ENCODE results near the gene FAM83F.

Gene FAM83F

DNA sequence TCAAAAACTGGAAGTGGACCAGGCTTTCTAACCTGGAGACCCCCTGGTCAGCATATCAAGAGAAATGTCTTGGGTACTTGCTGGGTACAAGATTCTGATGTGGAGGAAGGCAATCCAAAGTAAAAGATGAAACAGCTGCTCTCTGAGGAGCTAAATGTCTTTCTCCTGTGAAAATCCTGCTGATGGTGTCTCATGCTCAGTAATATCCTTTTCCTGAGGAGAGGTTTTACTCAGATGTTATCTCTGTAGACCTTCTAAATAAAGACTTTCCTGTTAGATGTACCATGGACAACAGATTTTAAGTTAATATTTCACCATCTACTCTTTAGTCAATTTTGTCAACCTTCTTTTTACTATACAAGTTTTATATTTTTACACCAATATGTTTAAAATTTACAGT lies 62.9 kb downstream of the FAM83F start:
- Mint-ChIP-seq H3K36me3 (peaks cover 3% of the 10 kb centered on the region), H3K9me3 (ENCODE audit: low read depth) (no peaks in the 10 kb centered on the region), H3K27ac (peak overlapping the region; percentile 96), H3K27me3 (no peaks in the 10 kb centered on the region), H3K4me3 (peak overlapping the region; percentile 59), H3K4me1 (ENCODE audit: low read depth) (peaks cover 78% of the 10 kb centered on the region)

DNA sequence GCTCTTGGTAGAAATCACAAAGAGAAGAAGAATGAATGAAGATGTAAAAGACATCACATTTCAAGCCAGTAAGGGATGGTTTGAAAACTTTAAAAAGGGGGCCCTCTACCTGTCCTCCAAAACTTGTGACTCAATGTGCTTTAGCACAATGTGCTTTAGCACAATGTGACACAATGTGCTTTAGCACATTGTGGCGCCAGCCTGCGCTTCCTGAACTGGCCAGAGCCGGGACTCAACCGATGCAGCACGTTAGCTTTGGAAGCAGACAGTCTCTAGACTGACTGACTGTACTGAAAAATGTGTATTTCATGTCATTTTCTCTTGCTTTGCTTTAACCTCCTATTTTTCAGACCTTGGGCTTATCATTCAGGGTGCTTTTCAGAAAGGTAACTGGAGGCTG lies 63.5 kb downstream of the FAM83F start:
- peaks cover 79% of the 10 kb centered on the region for H3K4me1 Mint-ChIP-seq (ENCODE audit: low read depth)
- no peaks in the 10 kb centered on the region for H3K27me3 Mint-ChIP-seq

DNA sequence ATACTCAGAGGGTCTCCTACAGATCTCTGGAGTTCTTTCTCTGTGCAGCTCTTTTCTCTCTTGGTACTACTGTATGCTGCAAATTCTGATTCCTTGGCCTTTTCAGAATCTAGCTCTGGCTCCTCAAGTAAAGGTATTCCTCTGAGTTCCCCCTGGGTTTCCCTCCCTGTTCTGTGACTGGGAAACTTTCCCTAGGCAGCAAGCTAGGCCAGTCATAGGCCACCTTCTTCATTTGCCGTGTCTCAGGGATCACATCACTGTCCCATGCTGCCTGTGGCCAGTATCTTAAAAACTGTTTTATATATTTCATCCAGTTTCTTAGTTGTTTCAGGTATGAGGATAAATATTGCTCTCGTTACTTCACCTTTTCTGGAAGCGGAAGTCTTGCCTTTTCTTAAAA lies 71.2 kb downstream of the FAM83F start:
- Mint-ChIP-seq H3K4me3 (no peak overlapping the region), H3K9me3 (ENCODE audit: low read depth) (no peaks in the 10 kb centered on the region), H3K27ac (peak overlapping the region; percentile 77), H3K27me3 (no peaks in the 10 kb centered on the region), H3K36me3 (no peaks in the 10 kb centered on the region), H3K4me1 (ENCODE audit: low read depth) (peaks cover 74% of the 10 kb centered on the region)

More for the DNA sequence above, 63.5 kb downstream of the FAM83F start:
- Mint-ChIP-seq H3K9me3 (ENCODE audit: low read depth) (no peaks in the 10 kb centered on the region), H3K36me3 (peaks cover 3% of the 10 kb centered on the region), H3K27ac (peak overlapping the region; percentile 96), H3K4me3 (peak overlapping the region; percentile 59)

DNA sequence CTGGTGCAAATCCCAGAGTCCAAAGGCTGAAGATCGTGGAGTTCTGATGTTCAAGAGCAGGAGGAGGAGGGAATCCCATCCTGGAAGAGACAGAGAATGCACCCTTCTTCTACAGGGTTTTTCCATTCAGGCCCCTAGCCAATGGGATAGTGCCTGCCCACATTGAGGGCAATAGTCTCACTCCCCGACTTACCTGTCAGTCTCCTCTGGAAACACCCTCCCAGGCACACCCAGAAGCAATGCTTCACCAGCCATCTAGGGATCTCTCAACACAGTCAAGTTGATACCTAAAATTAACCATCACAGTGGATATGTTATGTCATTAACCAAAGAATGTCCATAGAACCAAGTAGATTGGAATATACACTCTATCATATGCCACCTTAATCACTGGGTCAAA lies 72.9 kb downstream of the FAM83F start:
- Mint-ChIP-seq H3K9me3 (ENCODE audit: low read depth) (no peaks in the 10 kb centered on the region), H3K4me1 (ENCODE audit: low read depth) (peaks cover 83% of the 10 kb centered on the region), H3K36me3 (no peaks in the 10 kb centered on the region), H3K27me3 (no peaks in the 10 kb centered on the region), H3K4me3 (no peak overlapping the region), H3K27ac (peak overlapping the region; percentile 36)

DNA sequence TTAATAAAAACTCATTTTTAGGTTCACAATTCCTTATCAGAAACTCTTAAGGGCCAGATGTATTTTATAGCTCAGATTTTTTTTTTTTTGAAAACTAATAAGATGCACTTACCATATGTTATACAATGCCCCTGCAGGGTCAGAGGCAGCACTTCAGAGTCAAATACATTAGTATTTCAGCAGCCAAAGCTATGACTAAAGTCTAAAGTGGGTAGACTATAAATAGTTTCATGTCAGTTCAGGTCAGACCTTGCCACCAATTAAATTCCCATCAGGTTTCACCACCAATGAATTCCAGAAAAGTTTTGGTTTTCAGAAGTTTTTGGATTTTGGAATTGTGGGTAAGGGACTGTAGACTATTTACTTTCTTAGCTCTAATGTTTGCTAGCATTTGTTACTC lies 75.9 kb downstream of the FAM83F start:
- no peak overlapping the region for H3K27ac Mint-ChIP-seq

DNA sequence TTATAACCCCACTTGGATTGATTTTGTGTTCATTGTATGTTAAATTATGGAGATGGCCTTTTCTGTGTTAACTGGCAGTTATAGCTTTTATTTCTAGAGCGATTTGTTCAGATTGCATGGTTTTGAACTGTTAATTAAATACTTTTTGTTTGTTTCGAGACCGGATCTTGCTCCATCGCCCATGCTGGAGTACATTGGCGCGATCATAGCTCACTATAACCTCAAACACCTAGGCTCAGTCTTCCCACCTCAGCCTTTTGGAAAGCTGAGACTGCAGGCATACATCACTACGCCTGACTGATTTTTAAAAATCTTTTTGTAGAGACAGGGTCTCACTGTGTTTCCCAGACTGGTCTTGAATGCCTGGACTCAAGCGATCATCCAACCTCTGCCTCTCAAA lies 77.0 kb downstream of the FAM83F start:
- Mint-ChIP-seq H3K27ac (peak overlapping the region; percentile 46), H3K4me1 (ENCODE audit: low read depth) (peaks cover 77% of the 10 kb centered on the region), H3K27me3 (no peaks in the 10 kb centered on the region), H3K4me3 (no peak overlapping the region), H3K36me3 (no peaks in the 10 kb centered on the region), H3K9me3 (ENCODE audit: low read depth) (no peaks in the 10 kb centered on the region)

More for the DNA sequence above, 75.9 kb downstream of the FAM83F start:
- no peak overlapping the region for H3K4me3 Mint-ChIP-seq
- peaks cover 77% of the 10 kb centered on the region for H3K4me1 Mint-ChIP-seq (ENCODE audit: low read depth)
- H3K27me3 Mint-ChIP-seq = no peaks in the 10 kb centered on the region
- no peaks in the 10 kb centered on the region for H3K36me3 Mint-ChIP-seq
- H3K9me3 Mint-ChIP-seq (ENCODE audit: low read depth) = no peaks in the 10 kb centered on the region

DNA sequence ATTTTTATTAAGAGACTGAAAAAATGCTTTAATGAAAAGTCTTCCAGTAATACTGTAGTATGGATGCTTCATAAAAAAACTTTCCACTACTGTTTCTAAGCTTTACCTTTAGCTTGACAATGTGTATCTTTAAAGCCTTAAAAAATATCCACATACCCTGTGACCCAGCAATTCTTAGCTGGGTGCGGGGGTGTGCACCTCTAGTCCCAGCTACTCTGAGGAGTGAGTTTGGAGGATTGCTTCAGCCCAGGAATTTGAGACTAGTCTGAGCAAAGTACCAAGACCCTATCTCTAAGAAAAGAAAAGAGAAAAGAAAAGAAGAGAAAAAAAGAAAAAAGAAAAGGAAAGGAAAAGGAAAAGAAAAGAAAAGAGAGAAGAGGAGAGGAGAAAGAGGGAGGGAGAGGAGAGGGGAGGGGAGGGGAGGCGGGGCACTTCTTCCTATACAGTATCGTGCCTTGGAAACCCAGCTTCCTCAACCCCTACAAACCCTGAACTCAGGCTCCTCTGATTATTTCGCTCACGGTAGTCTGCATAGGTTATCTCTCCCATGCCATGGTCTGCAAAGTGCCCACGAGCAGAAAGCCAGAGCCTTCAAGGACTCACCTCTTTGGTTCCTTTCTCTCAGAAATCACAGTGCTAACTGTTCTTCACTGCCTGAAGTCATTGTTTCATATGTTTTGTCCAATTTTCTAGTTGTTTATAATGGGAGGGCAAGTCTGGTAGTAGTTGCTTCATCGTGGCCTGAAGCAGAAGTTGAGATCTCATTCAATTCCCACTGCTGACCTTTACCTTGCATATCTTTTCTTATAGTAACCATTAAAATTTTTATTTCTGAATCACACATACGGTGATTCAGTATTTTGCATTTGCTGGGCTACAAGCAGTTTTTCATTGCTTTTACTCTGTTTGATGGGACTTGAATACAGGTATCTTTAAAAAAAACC lies 82.2 kb downstream of the FAM83F start:
- H3K4me1 Mint-ChIP-seq (ENCODE audit: low read depth) = peaks cover 59% of the 10 kb centered on the region
- H3K4me3 Mint-ChIP-seq = peak overlapping the region; percentile 73
- no peaks in the 10 kb centered on the region for H3K9me3 Mint-ChIP-seq (ENCODE audit: low read depth)
- peak overlapping the region; percentile 89 for H3K27ac Mint-ChIP-seq
- H3K36me3 Mint-ChIP-seq = peaks cover 2% of the 10 kb centered on the region
- no peaks in the 10 kb centered on the region for H3K27me3 Mint-ChIP-seq

DNA sequence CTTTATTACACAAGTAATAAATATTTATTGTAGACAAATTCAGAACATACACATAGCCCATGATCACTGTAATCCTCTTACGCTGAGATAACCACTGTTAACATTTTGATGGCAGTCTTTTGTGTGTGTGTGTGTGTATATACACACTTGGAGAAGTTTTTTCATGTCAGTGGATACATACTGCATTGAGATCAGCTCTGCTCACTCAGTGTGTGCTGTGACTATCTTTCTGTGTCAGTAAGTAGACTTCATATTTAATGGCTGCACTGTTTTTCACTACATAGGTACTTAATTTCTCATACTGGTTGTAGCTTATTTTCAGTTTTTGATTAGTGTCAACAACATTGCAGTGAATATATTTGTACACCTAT lies 82.9 kb downstream of the FAM83F start:
- Mint-ChIP-seq H3K36me3 (peaks cover 2% of the 10 kb centered on the region), H3K9me3 (ENCODE audit: low read depth) (no peaks in the 10 kb centered on the region), H3K4me1 (ENCODE audit: low read depth) (peaks cover 54% of the 10 kb centered on the region), H3K27ac (peak overlapping the region; percentile 89), H3K27me3 (no peaks in the 10 kb centered on the region), H3K4me3 (no peak overlapping the region)

DNA sequence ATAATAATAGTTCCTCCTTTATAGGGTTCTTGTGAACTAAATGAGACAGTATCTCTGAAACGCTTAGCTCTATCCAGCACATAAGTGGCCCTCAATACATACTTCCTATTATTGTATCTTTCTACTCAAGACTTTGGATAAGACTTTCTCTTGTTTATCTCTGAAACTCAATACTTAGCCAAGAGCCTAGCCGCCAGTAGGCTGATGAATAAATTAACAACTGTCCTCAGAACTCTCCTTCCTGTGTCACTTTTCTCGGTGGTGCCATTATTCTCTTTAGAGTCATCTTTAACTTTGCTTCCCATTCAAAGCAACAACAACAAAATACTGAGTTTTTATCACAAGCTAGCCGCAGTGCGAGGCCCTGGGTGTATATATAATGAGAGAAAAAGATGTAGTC lies 86.9 kb downstream of the FAM83F start:
- Mint-ChIP-seq H3K27me3 (no peaks in the 10 kb centered on the region), H3K36me3 (peaks cover 2% of the 10 kb centered on the region), H3K9me3 (ENCODE audit: low read depth) (no peaks in the 10 kb centered on the region), H3K4me3 (no peak overlapping the region), H3K4me1 (ENCODE audit: low read depth) (peaks cover 40% of the 10 kb centered on the region), H3K27ac (no peak overlapping the region)

DNA sequence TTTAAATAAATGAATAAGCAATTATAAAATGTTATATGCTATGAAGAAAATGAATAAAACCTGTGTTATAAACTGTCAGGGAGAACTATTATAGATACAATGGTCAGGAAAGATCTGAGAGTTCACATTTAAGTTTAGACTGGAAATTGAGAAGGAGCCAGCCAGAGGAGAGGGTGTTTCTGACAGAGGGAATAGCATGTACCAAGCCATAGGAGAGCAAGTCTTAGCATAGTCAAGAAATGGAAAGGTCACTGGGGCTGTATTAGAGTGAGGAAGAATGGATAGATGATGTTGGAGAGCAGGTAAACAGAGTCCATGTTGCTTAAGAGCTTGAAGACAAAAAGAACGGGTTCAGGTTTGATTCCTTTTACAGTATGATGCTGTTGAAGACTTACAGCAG lies 87.4 kb downstream of the FAM83F start:
- no peaks in the 10 kb centered on the region for H3K27me3 Mint-ChIP-seq
- peaks cover 2% of the 10 kb centered on the region for H3K36me3 Mint-ChIP-seq
- H3K4me1 Mint-ChIP-seq (ENCODE audit: low read depth) = peaks cover 41% of the 10 kb centered on the region
- no peak overlapping the region for H3K4me3 Mint-ChIP-seq
- H3K27ac Mint-ChIP-seq = no peak overlapping the region
- no peaks in the 10 kb centered on the region for H3K9me3 Mint-ChIP-seq (ENCODE audit: low read depth)

DNA sequence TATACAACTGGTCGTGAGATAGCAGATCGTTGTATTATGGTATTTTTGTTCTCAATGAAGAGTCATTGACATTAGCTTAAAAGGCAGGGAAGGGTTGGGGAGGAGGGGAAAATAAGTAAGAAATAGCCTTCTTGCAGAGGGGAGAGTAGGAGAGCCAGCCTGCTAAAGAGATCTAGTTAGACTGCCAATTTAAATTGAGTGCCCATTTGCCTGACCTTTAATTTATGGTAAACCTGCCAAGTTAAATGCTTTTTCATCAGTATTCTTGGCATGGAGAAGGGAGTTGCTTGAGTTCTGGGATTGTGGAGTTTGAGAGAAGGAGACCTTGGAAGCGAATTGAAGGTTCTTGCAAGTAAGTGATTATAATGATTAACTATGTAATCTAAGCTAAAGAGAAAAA lies 89.0 kb downstream of the FAM83F start:
- no peaks in the 10 kb centered on the region for H3K27me3 Mint-ChIP-seq
- H3K27ac Mint-ChIP-seq = no peak overlapping the region
- no peak overlapping the region for H3K4me3 Mint-ChIP-seq
- no peaks in the 10 kb centered on the region for H3K9me3 Mint-ChIP-seq (ENCODE audit: low read depth)
- peaks cover 41% of the 10 kb centered on the region for H3K4me1 Mint-ChIP-seq (ENCODE audit: low read depth)
- peaks cover 2% of the 10 kb centered on the region for H3K36me3 Mint-ChIP-seq

DNA sequence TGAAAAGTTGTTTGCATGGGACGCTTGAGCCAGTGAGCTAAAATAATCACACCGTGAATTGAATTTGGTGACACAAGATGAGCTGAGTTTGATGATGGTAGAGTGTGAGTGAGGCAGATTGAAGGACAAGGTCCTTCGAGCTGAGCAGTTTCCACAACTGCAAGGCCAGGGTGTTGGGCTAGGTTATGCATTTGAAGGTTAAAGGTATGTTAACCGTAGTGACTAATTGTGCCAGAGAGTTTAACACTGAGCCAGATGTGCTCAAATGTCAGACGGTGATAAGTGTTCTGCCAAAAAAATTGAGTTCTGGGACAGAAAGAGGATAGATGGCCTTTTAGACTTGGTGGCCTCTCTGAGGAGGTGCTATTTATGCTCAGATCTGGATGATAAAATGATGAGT lies 89.5 kb downstream of the FAM83F start:
- no peak overlapping the region for H3K4me3 Mint-ChIP-seq
- no peak overlapping the region for H3K27ac Mint-ChIP-seq
- H3K36me3 Mint-ChIP-seq = peaks cover 2% of the 10 kb centered on the region
- no peaks in the 10 kb centered on the region for H3K27me3 Mint-ChIP-seq
- peaks cover 41% of the 10 kb centered on the region for H3K4me1 Mint-ChIP-seq (ENCODE audit: low read depth)
- no peaks in the 10 kb centered on the region for H3K9me3 Mint-ChIP-seq (ENCODE audit: low read depth)

DNA sequence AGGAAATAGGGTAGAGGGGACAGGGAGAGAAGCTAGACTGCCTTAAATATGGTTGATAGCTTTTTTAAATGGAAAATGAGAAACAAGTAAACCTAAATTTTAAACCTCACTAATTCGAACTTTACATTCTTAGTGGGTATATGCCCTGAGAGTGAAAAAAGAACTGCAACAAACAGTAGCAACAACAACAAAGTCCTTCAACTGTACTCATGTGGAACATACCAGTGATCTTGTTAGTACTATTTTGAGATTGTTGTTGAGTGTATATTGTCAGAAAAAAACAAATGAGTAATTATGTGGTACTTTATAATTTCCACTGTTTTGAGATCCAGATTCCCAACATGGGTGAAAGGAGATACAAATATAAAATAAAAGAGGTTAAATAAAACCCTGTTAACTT lies 94.1 kb downstream of the FAM83F start:
- H3K4me1 Mint-ChIP-seq (ENCODE audit: low read depth) = peaks cover 63% of the 10 kb centered on the region
- H3K36me3 Mint-ChIP-seq = peaks cover 5% of the 10 kb centered on the region
- no peak overlapping the region for H3K4me3 Mint-ChIP-seq
- no peaks in the 10 kb centered on the region for H3K27me3 Mint-ChIP-seq
- peak overlapping the region; percentile 64 for H3K27ac Mint-ChIP-seq
- no peaks in the 10 kb centered on the region for H3K9me3 Mint-ChIP-seq (ENCODE audit: low read depth)

Measured in activated naive CD8-positive, alpha-beta T cell (primary cell).